Measurements from ENCODE around the gene FHDC1.

FHDC1 gene

DNA sequence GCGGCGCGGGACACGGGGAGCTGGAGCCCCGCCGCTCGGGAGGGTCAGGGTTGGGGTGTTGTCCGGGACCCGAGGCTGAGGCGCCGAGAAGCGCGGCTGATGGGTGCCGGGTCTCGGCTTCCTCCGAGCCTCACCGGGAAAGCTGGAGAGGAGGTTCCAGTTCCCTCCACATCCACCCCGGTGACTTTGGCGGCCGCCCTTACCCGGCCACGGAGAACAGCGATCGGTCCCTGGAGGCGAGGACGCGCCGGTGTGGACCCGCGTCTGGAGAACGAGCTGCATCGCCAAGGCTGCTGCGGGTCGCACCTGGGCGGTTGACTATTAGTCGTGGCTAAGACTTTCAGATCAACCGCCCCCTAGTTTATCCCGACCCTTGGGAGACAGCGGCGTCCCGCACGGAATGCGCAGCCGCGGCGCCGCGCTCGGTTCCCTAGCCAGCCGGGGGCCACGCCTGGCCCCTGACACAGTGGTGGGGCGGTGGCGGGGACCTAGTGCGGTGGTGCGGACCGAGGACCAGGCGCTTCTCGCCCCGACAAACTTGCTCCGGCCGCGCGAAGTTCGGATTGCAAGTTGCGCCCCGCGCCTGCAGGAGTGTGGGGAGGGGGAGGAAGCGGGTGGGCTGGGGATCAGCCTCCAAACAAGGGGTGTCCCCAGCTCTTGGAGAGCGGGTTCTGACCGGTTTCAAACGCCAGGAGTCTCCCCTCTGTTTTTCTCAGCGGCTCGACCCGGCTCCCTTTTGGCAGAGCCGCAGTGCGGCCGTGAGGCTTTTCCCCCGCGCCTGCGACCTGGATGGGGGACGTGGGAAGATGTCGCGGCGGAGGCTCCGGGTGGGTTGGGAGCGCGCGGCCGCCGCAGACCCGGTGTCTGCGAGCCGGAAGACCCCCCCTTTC lies 568 bp downstream of the FHDC1 start:
- peak in 1 of 2 experiments; percentile 9 for DNase-seq

DNA sequence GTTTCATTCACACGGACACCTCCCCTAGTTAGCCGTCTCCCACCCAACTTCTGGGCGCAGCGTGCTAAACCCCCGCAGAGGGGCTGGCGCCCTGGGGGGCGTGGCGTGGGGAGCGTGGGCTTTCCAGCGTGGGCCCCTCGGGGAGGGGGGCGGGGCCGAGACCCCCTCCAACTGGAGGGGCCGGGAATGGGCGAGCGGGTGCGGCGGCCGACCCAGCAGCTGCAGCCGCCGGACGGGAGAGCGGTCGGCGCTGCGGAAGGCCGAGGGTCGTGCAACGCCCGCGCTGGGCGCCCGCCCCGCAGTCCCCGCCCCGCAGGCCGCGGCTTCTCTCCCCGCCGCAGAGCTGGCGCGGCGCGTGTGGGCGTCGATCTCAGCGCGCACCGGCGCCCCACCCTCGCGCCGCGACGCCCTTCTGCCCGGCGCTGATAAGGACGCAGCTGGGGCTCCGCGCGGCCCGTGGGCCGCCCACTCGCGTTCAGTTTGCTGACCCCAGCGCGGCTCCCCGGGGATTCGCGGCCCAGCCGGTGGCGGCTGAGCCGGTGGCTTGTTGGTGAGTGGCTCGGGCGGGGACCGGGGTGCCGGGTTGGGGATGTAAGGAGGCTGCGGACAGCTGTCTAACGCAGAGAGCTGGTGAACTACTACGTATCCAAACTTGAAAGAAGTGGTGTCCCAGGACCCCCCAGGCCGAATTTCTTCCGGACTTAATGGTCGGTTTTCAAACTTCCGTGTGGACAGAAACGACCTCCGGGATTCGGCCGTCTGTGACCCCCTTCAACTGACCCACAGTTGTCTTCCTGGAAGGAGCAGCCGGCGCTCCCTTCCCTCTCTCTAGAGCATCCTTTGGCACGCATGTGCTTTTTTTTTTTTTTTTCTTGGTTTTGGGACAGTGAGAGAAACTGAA lies 1.5 kb downstream of the FHDC1 start:
- peak in 1 of 2 experiments; percentile 18 for DNase-seq

DNA sequence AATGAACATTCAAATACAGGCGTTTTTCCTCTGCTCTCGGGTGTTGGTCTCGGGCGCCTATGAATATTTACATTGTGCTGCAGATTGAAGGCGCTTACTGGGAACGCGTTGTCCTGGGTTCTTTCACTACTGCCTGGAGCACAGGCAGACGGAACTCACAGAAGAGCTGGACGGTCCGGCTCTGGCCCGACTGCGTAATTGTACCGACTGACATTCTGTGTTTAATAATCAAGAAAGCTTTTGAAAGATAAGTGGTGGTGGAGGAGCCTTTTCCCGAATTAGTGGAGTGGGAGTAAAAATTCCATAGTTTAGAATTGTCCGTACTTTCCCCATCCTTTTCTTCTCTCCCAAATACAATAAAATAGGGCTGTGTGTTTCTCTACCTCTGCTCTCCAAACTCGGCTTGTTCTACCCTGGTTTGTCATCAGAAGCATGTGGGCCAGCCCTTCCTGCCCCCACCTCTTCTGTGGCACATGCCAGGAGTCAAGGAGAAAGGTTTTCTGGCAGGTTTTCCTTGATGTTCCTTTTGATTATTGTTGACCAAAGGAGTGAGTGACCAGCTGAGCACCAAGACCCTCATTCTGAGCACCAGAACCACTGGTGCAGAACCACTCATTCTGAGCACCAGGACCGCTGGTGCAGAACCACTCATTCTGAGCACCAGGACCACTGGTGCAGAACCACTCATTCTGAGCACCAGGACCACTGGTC lies 2.3 kb downstream of the FHDC1 start:
- DNase-seq = no peak

DNA sequence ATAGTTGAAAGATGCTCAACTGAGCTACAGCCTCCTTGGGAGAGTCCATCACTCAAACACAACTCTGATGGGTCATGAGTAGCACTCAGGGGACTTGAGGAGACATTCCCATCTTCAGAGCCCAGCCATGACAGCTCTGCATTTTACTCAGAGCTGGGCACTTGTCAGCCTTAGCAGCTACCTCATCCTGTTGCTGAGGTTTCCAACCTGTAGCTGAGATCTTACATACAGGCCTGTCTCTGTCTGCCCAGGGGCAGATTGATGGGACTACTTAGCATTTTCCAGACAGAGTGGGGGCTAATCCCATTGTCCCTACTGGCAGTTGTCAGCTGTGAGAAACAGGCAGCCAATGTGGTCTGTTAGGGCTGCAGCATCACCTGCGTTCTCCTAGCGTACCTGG lies 3.5 kb downstream of the FHDC1 start:
- DNase-seq = no peak

DNA sequence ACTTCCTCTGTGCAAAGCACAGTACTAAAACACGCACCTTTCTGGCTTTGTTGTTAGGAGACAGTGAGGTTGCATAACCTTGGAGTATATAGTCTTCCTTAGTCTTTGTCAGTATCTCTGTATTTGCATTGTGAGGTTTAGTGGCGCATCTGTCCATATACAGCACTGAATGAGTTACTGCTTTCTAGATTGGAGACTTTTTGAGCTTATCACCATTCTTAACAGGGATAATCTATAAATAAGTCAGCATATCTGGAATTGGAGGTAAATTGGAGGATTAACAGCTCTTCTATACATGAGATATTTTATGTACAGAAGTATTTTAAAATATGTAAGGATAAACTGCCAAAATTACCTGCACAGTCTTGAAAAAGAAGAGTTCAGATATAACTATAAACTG lies 4.3 kb downstream of the FHDC1 start:
- DNase-seq = no peak

DNA sequence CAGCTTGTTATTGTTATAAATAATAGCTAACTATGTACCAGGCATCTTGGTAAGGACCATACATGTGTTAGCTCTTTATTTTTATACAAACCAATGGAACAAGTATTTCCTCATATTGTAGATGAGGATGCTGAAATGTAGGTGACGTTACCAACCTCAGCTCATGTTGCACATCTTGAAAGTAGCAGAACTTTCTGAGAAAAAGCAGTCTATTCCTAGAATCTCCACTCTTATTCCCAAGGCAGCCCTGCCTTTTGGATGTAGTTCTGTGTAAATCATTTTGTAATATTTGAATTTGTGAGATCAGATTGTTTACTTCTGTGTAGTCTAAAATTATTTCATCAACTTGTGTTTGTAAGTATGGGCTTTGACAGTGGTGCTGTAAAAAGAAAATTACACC lies 5.3 kb downstream of the FHDC1 start:
- no peak for DNase-seq

DNA sequence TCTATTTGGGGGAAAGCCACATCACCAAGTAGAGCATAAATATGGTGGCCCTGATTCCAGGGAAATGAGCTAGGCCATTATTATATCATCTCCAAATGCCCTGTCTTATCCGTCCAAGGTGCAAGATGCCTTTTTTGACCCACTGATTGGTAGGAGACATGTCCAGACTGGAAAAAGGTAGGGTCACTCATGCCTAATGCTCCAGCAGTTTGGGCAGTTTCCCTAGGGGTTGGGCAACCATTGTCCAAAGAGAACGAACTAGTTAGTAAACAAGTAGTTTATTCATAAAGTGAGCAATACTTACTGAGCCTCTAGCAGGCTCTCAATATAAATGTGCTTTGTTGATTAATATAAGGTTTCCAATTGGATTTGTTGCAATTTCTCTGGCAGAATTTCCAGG lies 6.2 kb downstream of the FHDC1 start:
- DNase-seq = no peak

DNA sequence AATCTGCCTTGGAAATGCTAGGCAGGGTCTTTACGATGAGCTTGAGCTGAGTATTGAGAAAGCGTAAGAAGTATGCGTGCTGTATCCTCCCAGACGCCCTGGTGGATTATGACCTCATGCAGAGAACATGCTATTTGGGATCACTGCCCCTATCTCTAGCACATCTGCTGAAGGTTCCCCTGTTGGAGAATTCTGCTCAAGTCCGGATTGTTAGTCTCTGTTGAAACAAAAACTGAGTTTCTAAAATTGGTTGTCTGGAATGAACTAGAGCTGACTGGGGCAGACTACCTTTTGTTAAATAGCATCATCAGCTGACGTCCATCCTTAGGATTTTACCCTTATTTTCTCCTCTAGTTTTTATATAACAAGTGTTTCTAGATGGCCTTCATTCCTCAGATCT lies 7.5 kb downstream of the FHDC1 start:
- no peak for DNase-seq

DNA sequence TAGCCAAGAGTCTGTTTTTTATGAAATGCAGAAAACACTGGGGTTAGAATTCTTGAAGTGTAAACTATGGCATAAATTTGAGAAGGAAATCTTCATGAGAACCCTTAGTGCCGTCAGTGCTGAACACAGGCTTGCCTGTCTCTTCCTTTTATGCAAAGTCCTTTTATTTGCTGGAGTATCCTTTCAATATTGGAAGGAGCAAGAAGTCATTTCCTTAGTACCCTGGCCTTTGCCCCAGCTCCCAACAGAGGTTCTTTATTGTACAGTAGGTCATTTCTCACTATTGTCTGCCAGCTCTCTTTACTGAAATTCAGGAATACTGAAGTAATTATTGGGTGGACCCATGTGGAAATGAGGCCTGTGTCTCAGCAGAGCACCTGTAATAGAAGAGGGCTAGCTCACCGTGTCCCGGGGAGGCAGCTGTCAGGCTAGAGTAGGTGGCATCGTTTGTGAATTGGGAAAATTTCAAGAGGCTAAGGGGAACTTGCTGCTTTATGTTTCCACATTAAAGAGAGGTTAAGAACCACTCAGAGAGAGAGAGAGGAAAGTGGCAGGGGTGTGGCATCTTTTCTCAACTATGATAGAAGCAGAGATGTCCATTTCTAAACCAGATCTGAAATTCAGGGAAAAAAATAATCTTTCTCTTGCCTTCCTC lies 8.7 kb downstream of the FHDC1 start:
- DNase-seq = no peak

DNA sequence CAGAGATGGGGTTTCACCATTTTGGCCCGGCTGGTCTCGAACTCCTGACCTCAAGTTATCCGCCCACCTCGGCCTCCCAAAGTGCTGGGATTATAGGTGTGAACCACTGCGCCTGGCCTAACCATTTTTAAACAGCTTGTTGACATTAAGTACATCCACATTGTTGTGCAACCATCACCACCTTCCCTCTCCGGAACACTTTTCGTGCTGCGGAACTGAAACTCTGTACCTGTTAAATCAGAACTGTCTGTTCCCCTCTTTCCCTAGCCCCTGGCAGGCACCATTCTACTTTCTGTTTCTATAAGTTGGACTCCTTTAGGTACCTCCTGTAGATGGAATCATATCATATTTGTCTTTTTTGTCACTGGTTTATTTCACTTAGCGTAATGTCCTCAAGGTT lies 9.5 kb downstream of the FHDC1 start:
- DNase-seq = no peak

DNA sequence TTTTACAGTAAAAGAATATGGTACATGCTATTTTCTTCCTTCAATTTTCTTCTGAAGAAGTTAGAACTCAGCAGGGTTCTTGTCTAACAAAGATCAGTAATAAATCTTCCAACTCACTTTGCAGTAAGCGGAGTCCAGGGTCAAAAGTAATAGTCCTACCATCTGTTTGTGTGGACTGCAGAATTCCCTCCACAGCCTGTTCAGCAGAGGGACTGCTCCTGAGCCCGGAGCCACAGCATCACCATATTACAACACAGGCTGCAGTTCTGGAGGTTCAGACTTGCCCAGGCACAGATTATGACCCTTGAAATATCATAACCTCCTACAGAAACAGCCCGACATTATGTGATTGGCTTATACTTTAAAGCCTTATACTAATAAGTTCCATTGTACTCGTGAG lies 10.3 kb downstream of the FHDC1 start:
- DNase-seq = no peak

DNA sequence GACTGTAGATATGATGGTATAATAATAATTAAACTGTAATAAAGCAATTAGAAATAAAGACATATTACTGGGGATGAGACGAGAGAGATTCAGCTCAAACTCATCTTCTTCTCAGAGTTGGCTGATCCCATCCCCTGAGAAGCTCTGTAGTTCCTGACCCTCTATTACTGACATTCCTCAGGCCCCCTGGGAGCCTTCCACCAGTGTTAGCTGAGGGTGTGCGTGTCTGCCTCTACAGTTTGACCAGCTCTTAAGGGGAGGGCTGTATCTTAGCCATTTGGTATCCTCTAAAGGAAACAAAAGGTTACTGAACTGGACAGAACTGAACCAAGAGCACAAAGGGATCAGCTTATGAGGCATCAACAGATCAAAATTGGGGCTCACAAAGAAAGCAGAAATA lies 11.2 kb downstream of the FHDC1 start:
- no peak for DNase-seq

DNA sequence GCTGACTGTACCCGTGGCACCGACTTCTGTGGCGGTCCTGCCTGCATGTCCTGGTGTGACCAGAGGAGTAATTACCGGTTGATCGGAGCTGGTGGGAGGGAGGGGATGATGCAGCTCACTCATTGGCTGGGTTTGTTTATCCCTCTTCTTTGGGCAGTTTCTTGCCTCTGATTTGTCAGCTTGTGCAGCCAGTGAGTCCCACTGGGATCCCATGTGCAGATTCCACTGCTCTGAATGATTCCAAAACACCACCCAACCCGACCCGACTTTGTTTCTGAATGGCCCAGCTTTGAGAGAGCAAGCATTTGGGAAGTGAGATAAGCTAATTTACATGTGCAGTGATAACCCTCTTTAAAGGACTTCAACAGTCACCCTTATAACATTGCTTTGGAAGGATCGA lies 13.8 kb downstream of the FHDC1 start:
- no peak for DNase-seq

DNA sequence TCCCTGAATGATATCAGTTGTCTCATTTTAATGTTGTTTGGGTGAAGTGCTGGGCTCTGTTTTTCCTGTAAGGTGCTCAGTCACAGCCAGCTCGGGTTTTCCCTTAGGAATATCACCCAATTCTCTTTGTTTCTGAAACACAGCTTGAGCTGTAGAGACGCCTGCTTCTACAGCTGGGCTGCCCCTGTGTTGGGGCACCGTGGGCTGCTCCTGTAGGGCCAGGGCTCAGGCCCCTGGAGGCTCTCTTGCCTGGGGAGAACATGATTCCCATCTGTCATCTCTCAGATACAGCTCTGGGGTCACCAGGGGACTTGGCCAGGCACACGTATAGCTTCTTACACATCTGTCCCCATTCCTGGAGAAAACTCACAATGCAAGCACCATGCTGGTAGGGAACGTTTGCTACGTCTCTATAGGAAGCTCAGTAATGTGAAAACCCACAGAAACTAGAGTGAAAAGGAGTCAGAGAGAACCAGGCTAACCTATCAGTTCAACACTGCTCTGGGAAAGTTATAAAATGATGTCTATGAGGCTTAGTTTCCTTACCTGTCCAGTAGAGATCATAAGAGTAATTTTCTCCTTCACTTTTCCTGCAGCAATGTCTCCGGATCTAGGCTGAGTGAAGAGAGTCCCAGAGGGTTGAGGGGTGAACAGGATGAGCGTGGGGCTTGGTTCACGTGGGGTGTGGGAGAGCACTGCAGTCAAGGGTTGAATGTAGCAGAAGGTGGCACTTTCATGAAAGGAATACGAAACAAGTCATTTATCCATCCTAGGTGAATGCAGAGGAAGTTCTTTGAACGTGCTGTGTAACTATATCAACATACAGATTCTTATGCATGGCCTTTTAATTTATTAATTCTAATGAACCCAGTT lies 14.5 kb downstream of the FHDC1 start:
- DNase-seq = no peak

DNA sequence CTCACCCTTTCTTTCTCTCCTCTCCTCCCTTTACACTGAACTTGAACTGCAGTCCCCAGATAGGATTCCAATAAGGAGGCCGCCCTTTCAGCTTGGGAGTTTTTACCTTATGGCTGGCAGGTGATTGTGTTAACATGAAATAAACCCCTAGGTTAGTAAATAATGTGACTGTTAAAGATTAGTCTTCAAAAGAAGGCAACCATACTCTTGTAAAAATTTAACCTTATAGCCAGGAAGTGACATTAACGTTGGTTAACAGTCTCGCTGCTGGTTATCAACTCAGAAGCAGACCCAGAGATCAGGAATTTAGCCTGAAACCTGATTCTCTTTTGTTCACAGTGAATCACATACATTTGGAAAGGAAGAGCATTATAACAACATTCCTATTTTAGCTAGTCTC lies 15.2 kb downstream of the FHDC1 start:
- no peak for DNase-seq

DNA sequence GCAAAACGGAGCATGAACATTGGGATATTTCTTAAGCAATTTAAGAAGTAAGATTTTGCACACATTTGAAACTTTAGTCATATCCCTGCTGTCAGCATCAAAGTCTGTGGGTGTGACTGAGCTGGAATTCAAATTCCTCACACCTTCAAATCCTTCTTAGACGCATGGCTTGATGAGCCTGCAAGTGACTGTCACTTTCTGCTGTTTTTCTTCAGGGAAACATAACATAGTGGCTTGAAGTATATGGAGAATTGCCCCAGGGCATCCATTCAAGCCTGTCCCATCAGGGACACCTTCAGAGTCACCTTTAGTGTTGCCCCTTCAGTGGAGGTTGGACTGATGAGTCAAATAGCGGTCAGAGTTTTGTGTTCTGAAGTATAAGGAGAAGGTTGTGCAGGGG lies 17.4 kb downstream of the FHDC1 start:
- no peak for DNase-seq

DNA sequence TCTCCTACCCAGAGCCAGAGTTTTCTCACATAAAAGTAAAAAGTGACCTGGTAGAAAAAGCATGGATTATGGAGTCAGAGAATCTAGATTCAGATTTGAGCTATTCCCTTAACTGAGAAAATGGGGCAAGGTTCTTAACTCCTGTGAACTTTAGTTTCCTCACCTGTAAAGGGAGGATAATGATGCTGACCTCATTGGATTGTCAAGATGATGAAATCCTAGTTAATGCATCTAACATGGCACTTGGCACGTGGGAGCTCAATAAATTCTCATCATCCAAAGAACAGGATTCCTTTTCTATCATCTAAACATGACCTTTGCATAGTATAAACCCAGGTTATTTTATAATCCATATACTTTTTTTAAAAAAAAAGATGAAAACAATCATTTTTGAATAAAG lies 18.6 kb downstream of the FHDC1 start:
- DNase-seq = no peak

DNA sequence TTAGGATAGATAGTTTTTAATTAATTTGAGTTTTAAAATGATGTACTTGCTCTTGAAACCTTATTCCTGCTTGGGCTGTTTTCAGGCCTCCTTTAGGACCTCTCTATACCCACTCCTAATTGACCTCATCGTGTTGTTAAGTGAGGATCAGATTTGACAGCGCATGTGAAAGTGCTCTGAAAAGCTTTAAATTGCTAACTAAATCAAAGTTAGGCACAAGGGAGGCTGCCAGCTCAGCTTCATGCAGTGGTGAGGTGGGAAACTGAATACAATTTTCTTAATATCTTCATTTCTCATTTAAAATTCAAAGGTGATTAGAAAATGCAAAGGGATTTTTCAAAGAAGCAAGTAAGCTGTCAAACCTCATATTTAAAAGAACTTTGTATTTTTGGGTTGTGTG lies 20.0 kb downstream of the FHDC1 start:
- DNase-seq = no peak

DNA sequence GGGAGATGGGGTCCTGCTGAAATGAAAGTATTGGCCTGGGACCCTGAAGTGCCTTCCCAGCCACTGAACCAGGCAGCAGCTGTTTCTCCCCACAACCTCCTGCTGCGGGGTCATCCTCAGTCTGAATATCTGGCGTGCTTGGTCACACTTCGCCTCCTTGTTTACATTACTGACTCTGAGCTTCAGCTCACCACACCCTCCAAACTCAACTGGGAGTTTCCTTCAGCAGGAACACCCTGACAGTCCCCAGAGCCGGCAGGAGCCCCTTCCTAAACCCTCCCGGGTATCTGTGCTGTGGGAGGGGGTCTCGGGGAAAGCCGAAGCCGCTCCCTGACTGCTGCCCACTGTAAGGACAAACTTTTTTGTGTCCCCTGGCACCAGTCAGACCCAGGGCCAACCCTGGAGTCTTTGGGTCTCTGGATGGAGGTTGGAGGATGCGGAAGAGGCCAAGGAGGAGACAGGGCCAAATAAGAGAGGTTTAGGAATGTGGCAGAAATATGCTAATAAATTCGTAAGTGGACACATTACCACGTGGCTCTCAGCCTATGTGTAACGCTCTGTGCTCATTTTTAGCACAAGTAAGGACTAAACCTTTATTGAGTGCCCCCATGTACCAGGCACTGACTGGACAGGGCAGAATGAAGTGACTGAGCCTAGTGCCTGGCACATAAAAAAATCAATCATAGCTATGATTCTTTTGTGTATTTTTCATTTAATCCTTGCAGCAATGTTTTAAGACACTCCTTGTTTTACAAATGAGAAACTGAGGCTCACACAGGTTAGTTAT lies 20.7 kb downstream of the FHDC1 start:
- no peak for DNase-seq

DNA sequence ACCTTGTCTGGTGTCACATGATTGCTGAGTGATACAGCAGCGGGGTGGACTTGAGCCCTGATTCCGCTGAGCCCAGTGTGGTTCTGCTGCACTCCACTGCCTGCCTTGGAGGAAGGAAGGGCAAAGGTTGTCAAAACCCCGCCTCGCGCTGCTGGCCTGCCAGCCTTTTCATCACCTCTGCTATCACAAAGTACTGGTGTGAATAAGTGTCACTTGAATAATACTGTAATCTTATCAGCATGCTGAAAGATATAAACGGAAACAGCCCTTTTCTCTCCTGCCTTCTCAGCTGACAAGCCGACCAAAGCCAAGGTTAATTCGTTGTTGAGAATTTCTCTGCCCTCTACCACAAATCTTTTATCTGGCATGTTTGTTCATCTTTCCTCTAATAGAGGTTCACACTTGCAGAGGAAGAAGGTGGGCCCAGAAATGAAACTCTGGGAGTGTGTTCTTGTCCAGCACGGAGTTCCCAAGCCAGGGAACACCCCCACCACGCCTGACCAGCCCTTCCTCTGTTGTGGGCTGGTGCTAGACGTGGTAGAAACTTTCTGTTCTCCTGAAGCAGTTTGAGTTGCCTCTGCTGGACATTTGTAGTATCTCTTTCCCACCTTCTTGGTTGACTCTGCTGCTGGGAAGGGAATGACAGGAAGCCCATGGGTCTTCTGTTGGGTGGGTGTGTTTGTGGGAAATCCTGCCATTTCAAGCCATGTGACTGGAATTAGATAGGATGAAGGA lies 21.5 kb downstream of the FHDC1 start:
- DNase-seq = no peak

Data from Kasumi-1 (cell line).